PC-9 (cell line): ENCODE results near the gene NXNL1. TPM values are rescaled to one million over a fixed set of nuclear protein-coding genes. Genes with fewer than 3 reads are reported as not detected.

Experiments used
- BruUV-seq: library from RNA; stranded (reverse); fragments of 400-500 nt; replicated peaks from 2 replicates; lab custom pipeline; 2021; lab: Mats Ljungman, UMichigan
- CTCF ChIA-PET: fragments of 300-600 bp; sonication (Branson Sonifier 250); formaldehyde crosslinking; loops from one replicate; lab custom pipeline; 2022; ENCODE audit warnings: antibody characterized with exemption; lab: Charles Lee
- POLR2A ChIA-PET: fragments of 300-600 bp; sonication (Branson Sonifier 250); formaldehyde crosslinking; loops from one replicate; lab custom pipeline; 2022; ENCODE audit warnings: antibody characterized with exemption; ENCODE audit not compliant: unreplicated experiment; lab: Charles Lee
- DNase-seq, 2 experiments: peaks; one replicate each; pipeline versions ENCODE4 v3.0.0 to v3.0.0-alpha.2; 2015 to 2022; ENCODE audit warnings: mixed read lengths in 1 of 2
- H2AFZ ChIP-seq: fragments of 200-600 bp; sonication (generic); 2 replicates; pipeline ENCODE4 v1.8.1; 2017; ENCODE audit warnings: antibody characterized with exemption
- H3F3A ChIP-seq: fragments of 200-600 bp; sonication (generic); 2 replicates; pipeline ENCODE4 v1.8.1; 2017; ENCODE audit warnings: antibody characterized with exemption, mild to moderate bottlenecking, low read depth; ENCODE audit not compliant: insufficient read depth
- H3K27ac ChIP-seq: fragments of 200-600 bp; sonication (generic); 2 replicates; pipeline ENCODE4 v1.6.1; 2016; ENCODE audit warnings: mixed run types
- H3K27me3 ChIP-seq: fragments of 200-600 bp; sonication (generic); 2 replicates; pipeline ENCODE4 v1.6.1; 2016; ENCODE audit warnings: low read depth, mixed run types; ENCODE audit not compliant: insufficient read depth
- H3K36me3 ChIP-seq: fragments of 200-600 bp; sonication (generic); 2 replicates; pipeline ENCODE4 v1.6.1; 2016; ENCODE audit warnings: low read depth, mixed run types
- H3K4me1 ChIP-seq: fragments of 200-600 bp; sonication (generic); replicated peaks from 2 replicates; pipeline ENCODE4 v1.6.1; 2016; ENCODE audit warnings: mixed run types; ENCODE audit not compliant: insufficient read depth
- H3K4me2 ChIP-seq: fragments of 200-600 bp; sonication (generic); 2 replicates; pipeline ENCODE4 v1.6.1; 2017; ENCODE audit warnings: mixed run types
- H3K4me3 ChIP-seq: fragments of 200-600 bp; sonication (generic); 2 replicates; pipeline ENCODE4 v1.6.1; 2016; ENCODE audit warnings: mixed run types
- H3K79me2 ChIP-seq: fragments of 200-600 bp; sonication (generic); 2 replicates; pipeline ENCODE4 v1.6.1; 2017; ENCODE audit warnings: low read depth, mixed run types
- H3K9me2 ChIP-seq: fragments of 200-600 bp; sonication (generic); 2 replicates; pipeline ENCODE4 v1.8.1; 2017; ENCODE audit warnings: mild to moderate bottlenecking; ENCODE audit not compliant: insufficient read depth
- H3K9me3 ChIP-seq: fragments of 200-600 bp; sonication (generic); 2 replicates; pipeline ENCODE4 v1.8.1; 2016; ENCODE audit warnings: low read depth; ENCODE audit not compliant: insufficient read depth
- H4K20me1 ChIP-seq: fragments of 200-600 bp; sonication (generic); 2 replicates; pipeline ENCODE4 v1.8.1; 2017; ENCODE audit not compliant: insufficient read depth
- EZH2 ChIP-seq: fragments of 200-600 bp; sonication (generic); IDR thresholded peaks from 2 replicates; pipeline ENCODE4 v1.8.0; 2017; ENCODE audit warnings: antibody characterized with exemption, low read depth
- intact Hi-C: fragments of 100-400 bp; cut with micrococcal nuclease; formaldehyde crosslinking; loops from one replicate; pipeline ENCODE4 v1.10.0; 2022; ENCODE audit not compliant: unreplicated experiment
- total RNA-seq: library from RNA; stranded (reverse); gene quantifications from 2 replicates; pipeline ENCODE4 v1.2.3, GENCODE V29; 2021
- TF ChIP-seq, protein P1 (sequence below): fragments of 200-600 bp; sonication (generic); conservative IDR thresholded peaks from 2 replicates; pipeline ENCODE4 v1.6.1; 2017; ENCODE audit warnings: mixed run types, antibody characterized with exemption, mild to moderate bottlenecking, moderate library complexity

The NXNL1 gene
- total RNA-seq, 1 experiment from 2014 or later, result not detected

DNA sequence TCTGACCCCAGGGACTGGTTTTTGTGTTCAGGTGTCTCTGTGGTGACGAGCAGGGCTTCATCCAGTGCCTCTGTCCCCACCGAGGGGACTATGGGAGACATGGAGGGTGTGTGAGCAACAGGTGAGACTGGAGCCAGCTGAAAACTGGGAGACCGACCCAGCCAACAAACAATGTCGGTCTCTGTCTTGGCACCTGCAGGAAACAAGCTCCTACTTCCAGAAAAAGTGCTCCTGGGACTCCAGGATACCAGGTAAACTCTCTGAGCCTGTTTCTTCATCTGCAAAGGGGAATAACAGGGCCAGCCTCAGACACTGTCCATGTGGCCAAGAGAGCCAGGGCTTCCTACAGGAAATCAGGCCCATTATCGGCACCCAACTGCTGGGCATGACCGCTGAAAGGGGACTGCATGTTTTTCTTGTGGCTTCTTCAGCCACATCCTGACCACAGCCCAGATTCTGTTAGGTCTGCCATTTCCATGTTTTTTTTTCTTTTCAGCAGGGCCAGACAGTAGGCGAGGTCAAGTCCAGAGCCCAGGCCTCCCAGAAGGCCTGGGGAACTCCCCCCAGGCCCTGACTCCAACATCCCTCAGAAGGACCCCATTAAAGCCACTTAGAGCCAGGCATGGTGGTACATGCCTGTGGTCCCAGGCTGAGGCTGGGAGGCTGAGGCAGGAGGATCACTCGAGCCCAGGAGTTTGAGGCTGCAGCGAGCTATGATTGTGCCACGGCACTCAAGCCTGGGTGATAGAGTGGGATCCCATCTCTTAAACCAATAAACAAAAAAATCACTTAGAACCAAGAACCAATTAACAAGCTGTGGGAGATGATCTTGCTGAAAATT, 54.5 kb downstream of the NXNL1 start:
- TSS peak; percentile 65 for BruUV-seq
- no peaks in the 10 kb centered on the region for H3K79me2 ChIP-seq
- no peak for DNase-seq
- ChIA-PET CTCF (no interaction called here), POLR2A (no interaction called here)
- no peak overlapping the region for H3K4me3 ChIP-seq
- H3K27ac ChIP-seq, result no peak overlapping the region
- no peaks in the 10 kb centered on the region for H4K20me1 ChIP-seq
- H3K4me2 ChIP-seq, result no peak overlapping the region
- no peak overlapping the region for H2AFZ ChIP-seq
- no peaks in the 10 kb centered on the region for H3K9me3 ChIP-seq
- no peak for TF ChIP-seq EZH2
- TF ChIP-seq, protein P1, sequence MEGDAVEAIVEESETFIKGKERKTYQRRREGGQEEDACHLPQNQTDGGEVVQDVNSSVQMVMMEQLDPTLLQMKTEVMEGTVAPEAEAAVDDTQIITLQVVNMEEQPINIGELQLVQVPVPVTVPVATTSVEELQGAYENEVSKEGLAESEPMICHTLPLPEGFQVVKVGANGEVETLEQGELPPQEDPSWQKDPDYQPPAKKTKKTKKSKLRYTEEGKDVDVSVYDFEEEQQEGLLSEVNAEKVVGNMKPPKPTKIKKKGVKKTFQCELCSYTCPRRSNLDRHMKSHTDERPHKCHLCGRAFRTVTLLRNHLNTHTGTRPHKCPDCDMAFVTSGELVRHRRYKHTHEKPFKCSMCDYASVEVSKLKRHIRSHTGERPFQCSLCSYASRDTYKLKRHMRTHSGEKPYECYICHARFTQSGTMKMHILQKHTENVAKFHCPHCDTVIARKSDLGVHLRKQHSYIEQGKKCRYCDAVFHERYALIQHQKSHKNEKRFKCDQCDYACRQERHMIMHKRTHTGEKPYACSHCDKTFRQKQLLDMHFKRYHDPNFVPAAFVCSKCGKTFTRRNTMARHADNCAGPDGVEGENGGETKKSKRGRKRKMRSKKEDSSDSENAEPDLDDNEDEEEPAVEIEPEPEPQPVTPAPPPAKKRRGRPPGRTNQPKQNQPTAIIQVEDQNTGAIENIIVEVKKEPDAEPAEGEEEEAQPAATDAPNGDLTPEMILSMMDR, result no peak
- intact Hi-C loops, result no loop called here
- no peaks in the 10 kb centered on the region; the same call in none of the 2 replicates for H3K4me1 ChIP-seq
- no peaks in the 10 kb centered on the region for H3K36me3 ChIP-seq
- no peaks in the 10 kb centered on the region for H3K27me3 ChIP-seq
- H3F3A ChIP-seq, result peaks cover 5% of the 10 kb centered on the region; the same call in 1 of the 2 replicates
- H3K9me2 ChIP-seq, result no peaks in the 10 kb centered on the region

Other genes with a start within 250 kb of the NXNL1 start
- 19.8 and 22.5 TPM in 2 replicates for gene USE1, start 245.6 kb downstream of the NXNL1 start, total RNA-seq
- gene OCEL1, start 234.7 kb downstream of the NXNL1 start, total RNA-seq, result 30.6 and 34.5 TPM in 2 replicates
- gene NR2F6, start 215.0 kb downstream of the NXNL1 start, total RNA-seq, result 90.8 and 112 TPM in 2 replicates
- gene USHBP1, start 196.2 kb downstream of the NXNL1 start, total RNA-seq, result not detected in 2 replicates
- gene BABAM1, start 193.5 kb downstream of the NXNL1 start, total RNA-seq, result 127 and 152 TPM in 2 replicates
- gene ANKLE1, start 179.0 kb downstream of the NXNL1 start, total RNA-seq, result 0.65 and 1.2 TPM in 2 replicates
- gene ABHD8, start 157.5 kb downstream of the NXNL1 start, total RNA-seq, result 32.2 and 37.5 TPM in 2 replicates
- 64.8 and 70.8 TPM in 2 replicates for gene MRPL34, start 155.1 kb downstream of the NXNL1 start, total RNA-seq
- gene DDA1, start 151.4 kb downstream of the NXNL1 start, total RNA-seq, result 47.6 and 72.5 TPM in 2 replicates
- gene ANO8, start 126.1 kb downstream of the NXNL1 start, total RNA-seq, result 11.4 and 15.1 TPM in 2 replicates
- gene GTPBP3, start 123.4 kb downstream of the NXNL1 start, total RNA-seq, result 48.8 and 50.7 TPM in 2 replicates
- gene PLVAP, start 83.6 kb downstream of the NXNL1 start, total RNA-seq, result not detected in 2 replicates
- gene CCDC194, start 66.7 kb downstream of the NXNL1 start, total RNA-seq, result not detected in 2 replicates
- gene BST2, start 55.3 kb downstream of the NXNL1 start, total RNA-seq, result 2.7 and 3.3 TPM in 2 replicates
- gene MVB12A, start 40.9 kb downstream of the NXNL1 start, total RNA-seq, result 58.1 and 80.0 TPM in 2 replicates
- 2.0 and 3.9 TPM in 2 replicates for gene TMEM221, start 12.3 kb downstream of the NXNL1 start, total RNA-seq
- 30.8 and 40.2 TPM in 2 replicates for gene SLC27A1, start 9.6 kb upstream of the NXNL1 start, total RNA-seq
- gene PGLS, start 50.7 kb upstream of the NXNL1 start, total RNA-seq, result 175 and 290 TPM in 2 replicates
- gene COLGALT1, start 94.7 kb upstream of the NXNL1 start, total RNA-seq, result 82.9 and 88.8 TPM in 2 replicates
- gene UNC13A, start 227.4 kb upstream of the NXNL1 start, total RNA-seq, result 0.17 and 0.20 TPM in 2 replicates